Measurements from ENCODE around the gene RBM25. TPM values are rescaled to one million over a fixed set of nuclear protein-coding genes. Genes with fewer than 3 reads are reported as not detected.
A peak's percentile ranks its signal among the peaks of the same experiment; 100 is the strongest.

The RBM25 gene
- total and polyA plus RNA-seq, 11 donors = 13.1 to 49.2 (median 36.6) TPM

DNA sequence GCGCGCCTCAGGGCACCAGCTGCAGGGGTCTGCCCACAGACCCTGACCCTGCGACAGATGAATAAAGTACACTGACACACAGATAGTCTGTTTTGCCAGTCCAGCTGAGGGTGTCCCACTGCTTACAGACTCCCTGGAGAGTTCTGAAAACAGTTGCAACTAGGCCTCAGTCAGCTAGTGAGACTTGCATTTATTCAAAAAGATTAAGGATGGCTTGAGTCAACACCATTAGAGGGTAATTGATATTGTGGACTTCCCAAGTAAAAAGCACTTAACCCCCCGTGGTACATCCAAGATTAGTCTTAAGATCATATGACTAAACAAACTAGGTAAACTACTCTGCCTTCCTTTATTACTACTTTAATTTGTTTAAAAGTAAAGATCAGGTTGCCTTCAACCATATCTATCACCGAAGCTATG lies 66.8 kb downstream of the RBM25 start:
- H3K4me1 ChIP-seq = no peaks in the 10 kb centered on the region
- no peaks in the 10 kb centered on the region for H3K9me3 ChIP-seq
- 71 to 77% (median 77%) methylated on average over 5 of the region's 5 CpGs for WGBS, 4 donors
- no peak overlapping the region for H3K4me3 ChIP-seq
- ATAC-seq (no peak), DNase-seq (no peak)
- no peak overlapping the region for H3K27ac ChIP-seq
- TF ChIP-seq, protein P1, sequence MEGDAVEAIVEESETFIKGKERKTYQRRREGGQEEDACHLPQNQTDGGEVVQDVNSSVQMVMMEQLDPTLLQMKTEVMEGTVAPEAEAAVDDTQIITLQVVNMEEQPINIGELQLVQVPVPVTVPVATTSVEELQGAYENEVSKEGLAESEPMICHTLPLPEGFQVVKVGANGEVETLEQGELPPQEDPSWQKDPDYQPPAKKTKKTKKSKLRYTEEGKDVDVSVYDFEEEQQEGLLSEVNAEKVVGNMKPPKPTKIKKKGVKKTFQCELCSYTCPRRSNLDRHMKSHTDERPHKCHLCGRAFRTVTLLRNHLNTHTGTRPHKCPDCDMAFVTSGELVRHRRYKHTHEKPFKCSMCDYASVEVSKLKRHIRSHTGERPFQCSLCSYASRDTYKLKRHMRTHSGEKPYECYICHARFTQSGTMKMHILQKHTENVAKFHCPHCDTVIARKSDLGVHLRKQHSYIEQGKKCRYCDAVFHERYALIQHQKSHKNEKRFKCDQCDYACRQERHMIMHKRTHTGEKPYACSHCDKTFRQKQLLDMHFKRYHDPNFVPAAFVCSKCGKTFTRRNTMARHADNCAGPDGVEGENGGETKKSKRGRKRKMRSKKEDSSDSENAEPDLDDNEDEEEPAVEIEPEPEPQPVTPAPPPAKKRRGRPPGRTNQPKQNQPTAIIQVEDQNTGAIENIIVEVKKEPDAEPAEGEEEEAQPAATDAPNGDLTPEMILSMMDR (IDR thresholded peaks at IDR 0.05) = no peak
- TF ChIP-seq POLR2A (IDR thresholded peaks at IDR 0.05) = no peak
- intact Hi-C loops (cut with DNase I) = no loop called here
- no peaks in the 10 kb centered on the region for H3K27me3 ChIP-seq
- peaks cover 0 to 64% (median 47%) of the 10 kb centered on the region in 9 donors for H3K36me3 ChIP-seq

DNA sequence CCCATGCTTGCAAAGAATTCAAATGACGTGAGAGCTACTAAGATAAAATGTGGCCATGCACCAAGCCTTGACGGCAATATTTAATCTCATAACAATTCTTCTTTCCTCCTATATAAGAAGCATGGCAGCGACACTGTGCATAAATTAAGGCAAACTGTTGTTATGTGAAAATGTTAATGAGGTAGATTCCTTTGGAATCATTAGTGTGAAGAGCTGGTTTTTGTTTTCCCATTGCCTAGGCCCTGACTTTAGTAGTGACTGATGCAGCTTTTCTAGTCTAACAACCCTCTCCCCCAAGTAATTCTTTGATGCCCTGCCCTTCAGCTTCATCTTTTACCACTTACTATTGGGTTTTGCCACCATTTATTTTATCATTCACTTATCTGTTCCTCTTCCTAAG lies 67.4 kb downstream of the RBM25 start:
- intact Hi-C loops (cut with DNase I) = no loop called here
- Histone ChIP-seq H3K4me1 (no peaks in the 10 kb centered on the region), H3K27me3 (no peaks in the 10 kb centered on the region), H3K9me3 (no peaks in the 10 kb centered on the region), H3K4me3 (no peak overlapping the region), H3K36me3 (peaks cover 0 to 58% (median 41%) of the 10 kb centered on the region in 9 donors), H3K27ac (no peak overlapping the region)
- no peak for ATAC-seq
- no peak for DNase-seq
- WGBS, 4 donors = 74 to 87% (median 85%) methylated on average over 3 of the region's 3 CpGs
- TF ChIP-seq, protein P1 (IDR thresholded peaks at IDR 0.05) = no peak
- no peak for TF ChIP-seq POLR2A (IDR thresholded peaks at IDR 0.05)

DNA sequence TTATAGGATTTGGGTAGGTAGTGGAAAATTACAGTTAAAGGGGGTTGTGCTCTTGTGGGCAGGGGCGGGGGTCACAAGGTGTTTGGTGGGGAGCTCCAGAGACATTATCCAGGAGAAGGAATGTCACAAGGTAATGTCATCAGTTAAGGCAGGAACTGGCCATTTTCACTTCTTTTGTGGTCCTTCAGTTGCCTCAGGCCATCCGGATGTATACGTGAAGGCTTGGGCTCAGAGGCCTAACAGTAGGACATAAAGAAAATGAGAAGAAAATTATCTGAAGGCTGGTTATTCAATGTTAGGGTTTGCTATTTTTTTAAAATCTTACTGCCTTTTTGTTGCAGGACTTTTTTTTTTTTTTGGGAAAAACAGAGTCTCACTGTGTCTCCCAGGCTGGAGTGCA lies 75.5 kb downstream of the RBM25 start:
- intact Hi-C loops (cut with DNase I) = no loop called here
- Histone ChIP-seq H3K4me1 (peaks cover 0 to 22% (median 10%) of the 10 kb centered on the region in 12 donors), H3K27me3 (no peaks in the 10 kb centered on the region), H3K27ac (no peak overlapping the region), H3K36me3 (no peaks in the 10 kb centered on the region), H3K4me3 (no peak overlapping the region), H3K9me3 (no peaks in the 10 kb centered on the region)
- WGBS, 4 donors = 94 to 100% (median 96%) methylated on average over 3 of the region's 3 CpGs
- no peak for TF ChIP-seq POLR2A (IDR thresholded peaks at IDR 0.05)
- DNase-seq (no peak), ATAC-seq (no peak)

DNA sequence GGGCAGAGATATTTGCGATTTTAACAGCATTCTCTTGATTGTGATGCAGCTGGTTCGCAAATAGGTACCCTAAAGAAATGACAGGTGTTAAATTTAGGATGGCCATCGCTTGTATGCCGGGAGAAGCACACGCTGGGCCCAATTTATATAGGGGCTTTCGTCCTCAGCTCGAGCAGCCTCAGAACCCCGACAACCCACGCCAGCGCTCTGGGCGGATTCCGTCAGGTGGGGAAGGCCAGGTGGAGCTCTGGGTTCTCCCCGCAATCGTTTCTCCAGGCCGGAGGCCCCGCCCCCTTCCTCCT lies 77.7 kb downstream of the RBM25 start:
- DNase-seq (no peak), ATAC-seq (no peak)
- peaks cover 0 to 33% (median 10%) of the 10 kb centered on the region in 12 donors for H3K4me1 ChIP-seq
- H3K27me3 ChIP-seq = no peaks in the 10 kb centered on the region
- H3K9me3 ChIP-seq = no peaks in the 10 kb centered on the region
- peak overlapping the region; percentile 55 to 100 (median 90) for H3K4me3 ChIP-seq
- H3K27ac ChIP-seq = peak overlapping the region in 8 of 12 donors; percentile 82 to 98 (median 92)
- TF ChIP-seq, protein P1 (IDR thresholded peaks at IDR 0.05) = no peak
- intact Hi-C loops (cut with DNase I) = no loop called here
- 3 to 4% (median 3%) methylated on average over 9 to 16 of the region's 16 CpGs for WGBS, 4 donors
- H3K36me3 ChIP-seq = no peaks in the 10 kb centered on the region
